GM12878 (cell line): Measurements from ENCODE around the gene TRAK2. TPM values are rescaled to one million over a fixed set of nuclear protein-coding genes. Genes with fewer than 3 reads are reported as not detected.

ENCODE experiments used
- ATAC-seq: fragments of 200-7000 bp; cut with Tn5 transposase; 3 replicates; pipeline ENCODE4 v1.9.1; 2020; ENCODE audit warnings: mild to moderate bottlenecking, moderate library complexity
- BruUV-seq: library from RNA; stranded (reverse); fragments of 400-500 nt; replicated peaks from 2 replicates; lab custom pipeline; 2021; lab: Mats Ljungman, UMichigan
- CTCF ChIA-PET: fragments of 300-600 bp; sonication (Branson Sonifier 250); formaldehyde crosslinking; extraction: SDS; loops from one replicate; lab custom pipeline; 2021; ENCODE audit warnings: inconsistent platforms; lab: Yijun Ruan, JAX
- POLR2A ChIA-PET: fragments of 350-600 bp; formaldehyde crosslinking; extraction: SDS; loops from one replicate; lab custom pipeline; 2021; ENCODE audit warnings: inconsistent platforms; lab: Charles Lee
- RAD21 ChIA-PET: fragments of 300-600 bp; sonication (Branson Sonifier 250); formaldehyde crosslinking; loops from one replicate; lab custom pipeline; 2023; ENCODE audit warnings: antibody characterized with exemption; ENCODE audit not compliant: unreplicated experiment; lab: Charles Lee
- SMC1A ChIA-PET: fragments of 300-600 bp; sonication (Branson Sonifier 250); formaldehyde crosslinking; loops from one replicate; lab custom pipeline; 2023; ENCODE audit not compliant: unreplicated experiment, uncharacterized antibody; lab: Charles Lee
- DNase-seq: peaks from one replicate; pipeline ENCODE4 v3.0.0-alpha.2; 2011; ENCODE audit warnings: low read depth, low spot score
- FAIRE-seq: peaks from 3 replicates; lab custom pipeline; 2011; peaks lifted over from hg19 to GRCh38; lab: Jason Lieb, UNC
- H2AFZ ChIP-seq: 2 replicates; pipeline ENCODE4 v1.6.0; 2011; ENCODE audit warnings: low read depth, low read length, control low read depth; ENCODE audit not compliant: control insufficient read depth
- H3K27ac ChIP-seq: 2 replicates; pipeline ENCODE4 v1.5.1; 2011; ENCODE audit warnings: control low read depth; ENCODE audit not compliant: control insufficient read depth, insufficient read depth
- H3K27me3 ChIP-seq, 2 experiments: replicated peaks in 1 of 2; 2 replicates each; pipeline versions ENCODE4 v1.6.0 to v1.6.1; 2011; ENCODE audit warnings: low read length in 1 of 2; ENCODE audit not compliant: control insufficient read depth in 2 of 2, insufficient read depth in 2 of 2
- H3K36me3 ChIP-seq, 2 experiments: 2 replicates each; pipeline ENCODE4 v1.5.1; 2011; ENCODE audit warnings: low read length in 1 of 2; ENCODE audit not compliant: control insufficient read depth in 2 of 2, insufficient read depth in 2 of 2
- H3K4me1 ChIP-seq: 2 replicates; pipeline ENCODE4 v1.6.1; 2011; ENCODE audit warnings: mild to moderate bottlenecking, low read length, moderate library complexity, mixed read lengths; ENCODE audit not compliant: control insufficient read depth, insufficient read depth
- H3K4me2 ChIP-seq: 2 replicates; pipeline ENCODE4 v1.6.0; 2011; ENCODE audit warnings: control low read depth; ENCODE audit not compliant: control insufficient read depth, insufficient read depth
- H3K4me3 ChIP-seq: fragments of 200-600 bp; sonication (generic); 2 replicates; pipeline ENCODE4 v1.5.1; 2016
- H3K79me2 ChIP-seq: 2 replicates; pipeline ENCODE4 v1.6.0; 2011; ENCODE audit warnings: low read length; ENCODE audit not compliant: control insufficient read depth, insufficient read depth
- H3K9ac ChIP-seq: 2 replicates; pipeline ENCODE4 v1.8.0; 2011; ENCODE audit warnings: low read length, control low read depth, mixed read lengths; ENCODE audit not compliant: control insufficient read depth, insufficient read depth
- H3K9me3 ChIP-seq: replicated peaks from 3 replicates; pipeline ENCODE4 v1.5.1; 2011; ENCODE audit warnings: mild to moderate bottlenecking, low read length; ENCODE audit not compliant: control insufficient read depth, insufficient read depth
- H4K20me1 ChIP-seq: 2 replicates; pipeline ENCODE4 v1.6.0; 2011; ENCODE audit not compliant: control insufficient read depth, insufficient read depth
- ATF3 ChIP-seq: IDR thresholded peaks from 2 replicates; pipeline ENCODE4 v1.6.1; 2011; ENCODE audit warnings: low read depth, mild to moderate bottlenecking, low read length, moderate library complexity, borderline replicate concordance; ENCODE audit errors: extremely low read depth
- CEBPB ChIP-seq, 2 experiments: fragments of 150-350 bp in 1 of 2; IDR thresholded peaks; 2 replicates each; pipeline ENCODE4 v1.6.1; 2012 to 2014; ENCODE audit warnings: low read depth in 2 of 2, low read length in 2 of 2, borderline replicate concordance in 1 of 2, inconsistent platforms in 1 of 2
- CHD1 ChIP-seq: IDR thresholded peaks from 2 replicates; pipeline ENCODE4 v1.6.1; 2012; ENCODE audit warnings: low read depth, low read length, improper control_type of control experiment
- CREM ChIP-seq: IDR thresholded peaks from 2 replicates; pipeline ENCODE4 v1.6.1; 2014; ENCODE audit warnings: antibody characterized with exemption, low read depth
- FOXM1 ChIP-seq: IDR thresholded peaks from 2 replicates; pipeline ENCODE4 v1.6.1; 2012; ENCODE audit warnings: low read depth, mild to moderate bottlenecking, inconsistent platforms, low read length, moderate library complexity
- IKZF1 ChIP-seq: fragments of 450-650 bp; conservative IDR thresholded peaks from 2 replicates; pipeline ENCODE4 v1.6.1; 2017; ENCODE audit warnings: antibody characterized with exemption, mild to moderate bottlenecking
- IKZF2 ChIP-seq, 2 experiments: fragments of 450-650 bp; IDR thresholded peaks; 2 replicates each; pipeline ENCODE4 v1.6.1; 2017; ENCODE audit warnings: mild to moderate bottlenecking in 2 of 2, moderate library complexity in 2 of 2
- IRF5 ChIP-seq: fragments of 450-650 bp; IDR thresholded peaks from 2 replicates; pipeline ENCODE4 v1.6.1; 2017; ENCODE audit warnings: borderline replicate concordance
- MEF2A ChIP-seq: IDR thresholded peaks from 2 replicates; pipeline ENCODE4 v1.6.1; 2011; ENCODE audit warnings: low read depth, mild to moderate bottlenecking, low read length, moderate library complexity; ENCODE audit not compliant: insufficient read depth
- MTA3 ChIP-seq: IDR thresholded peaks from 2 replicates; pipeline ENCODE4 v1.6.1; 2012; ENCODE audit warnings: low read length, inconsistent platforms, borderline replicate concordance
- NBN ChIP-seq: fragments of 450-650 bp; IDR thresholded peaks from 2 replicates; pipeline ENCODE4 v1.6.1; 2016
- NFIC ChIP-seq: IDR thresholded peaks from 2 replicates; pipeline ENCODE4 v1.6.1; 2012; ENCODE audit warnings: low read depth, mild to moderate bottlenecking, inconsistent platforms, low read length, moderate library complexity
- PAX5 ChIP-seq: IDR thresholded peaks from 2 replicates; pipeline ENCODE4 v1.6.1; 2011; ENCODE audit warnings: low read depth, low read length, borderline replicate concordance
- PBX3 ChIP-seq: IDR thresholded peaks from 2 replicates; pipeline ENCODE4 v1.6.1; 2011; ENCODE audit warnings: mild to moderate bottlenecking, low read depth, low read length, moderate library complexity; ENCODE audit not compliant: insufficient replicate concordance
- RELA ChIP-seq: fragments of 450-650 bp; IDR thresholded peaks from 2 replicates; pipeline ENCODE4 v1.8.0; 2014; ENCODE audit warnings: borderline replicate concordance; ENCODE audit not compliant: partially characterized antibody
- RUNX3 ChIP-seq: IDR thresholded peaks from 2 replicates; pipeline ENCODE4 v1.6.1; 2012; ENCODE audit warnings: low read length, inconsistent platforms
- SIX5 ChIP-seq: IDR thresholded peaks from 2 replicates; pipeline ENCODE4 v1.6.1; 2011; ENCODE audit warnings: mild to moderate bottlenecking, low read depth, low read length, moderate library complexity; ENCODE audit not compliant: severe bottlenecking
- TCF7 ChIP-seq: IDR thresholded peaks from 2 replicates; pipeline ENCODE4 v1.6.1; 2014; ENCODE audit warnings: antibody characterized with exemption, borderline replicate concordance
- WRNIP1 ChIP-seq: IDR thresholded peaks from 2 replicates; pipeline ENCODE4 v1.6.1; 2011; ENCODE audit warnings: low read depth, low read length, improper control_type of control experiment, borderline replicate concordance
- ZBED1 ChIP-seq: IDR thresholded peaks from 2 replicates; pipeline ENCODE4 v1.6.1; 2016; ENCODE audit warnings: borderline replicate concordance
- ZNF217 ChIP-seq: fragments of 450-650 bp; IDR thresholded peaks from 2 replicates; pipeline ENCODE4 v1.6.1; 2017; ENCODE audit warnings: antibody characterized with exemption, mild to moderate bottlenecking
- WGBS: methylation state at CpG from one replicate; pipeline ENCODE4 v1.1.6; 2016; ENCODE audit warnings: low lambda C conversion rate; ENCODE audit not compliant: insufficient replicate concordance, insufficient coverage; ENCODE audit errors: missing lambda C conversion rate; 5-methylcytosine and 5-hydroxymethylcytosine counted together
- in situ Hi-C: fragments of 300-500 bp; cut with MboI; formaldehyde crosslinking; loops from 9 replicates; pipeline ENCODE4 v1.14.3; 2018; ENCODE audit warnings: mixed read lengths
- intact Hi-C: fragments of 100-400 bp; cut with micrococcal nuclease; formaldehyde crosslinking; loops from one replicate; pipeline ENCODE4 v1.14.2; 2022; ENCODE audit not compliant: unreplicated experiment
- polyA plus RNA-seq, 11 experiments: library from polyadenylated mRNA; depleted of rRNA in 4 of 11; unstranded in 6 of 11; stranded (reverse) in 5 of 11; fragments of >200 nt; fragmentation: Nextera tagmentation in 4 of 11; fragmentation: Illumina TruSeq in 1 of 11; extraction: Ambion mirVana in 4 of 11; extraction: Trizol in 1 of 11; gene quantifications; 1 replicate in 1 of 11; 2 replicates in 10 of 11; pipeline versions ENCODE4 v1.2.1 to v1.2.3, GENCODE V29; 2011 to 2016; ENCODE audit warnings: inconsistent platforms in 2 of 11, missing spikeins in 2 of 11, low read depth in 1 of 11
- total RNA-seq, 4 experiments: library from RNA; depleted of rRNA in 3 of 4; stranded (reverse); fragments of >200 nt in 3 of 4; fragmentation: Illumina TruSeq in 1 of 4; extraction: Trizol in 1 of 4; gene quantifications; 2 replicates each; pipeline versions ENCODE4 v1.2.1 to v1.2.3, GENCODE V29; 2013 to 2021

TRAK2 gene
- total and polyA plus RNA-seq, 10 of the 15 experiments (the other 5 are each of a cell fraction or from before 2014, with no cell fraction given), result 5.2 to 20.0 (median 11.8) TPM

GRCh38 chr2:201414099-201415023 is 36.9 kb downstream of the TRAK2 start:
- Histone ChIP-seq H4K20me1 (no peaks in the 10 kb centered on the region), H3K4me2 (peak overlapping the region; percentile 45), H3K79me2 (no peaks in the 10 kb centered on the region), H3K9me3 (no peaks in the 10 kb centered on the region), H3K36me3 (no peaks in the 10 kb centered on the region), H3K27me3 (no peaks in the 10 kb centered on the region), H3K9ac (no peak overlapping the region), H3K4me3 (0 out of 2 replicates have a peak overlapping the region, but pooled peaks have one; percentile 0), H2AFZ (no peak overlapping the region; the same call in 1 of the 2 replicates), H3K27ac (peak overlapping the region; percentile 13; the same call in 1 of the 2 replicates), H3K4me1 (peaks cover 19% of the 10 kb centered on the region)
- 2% methylated on average over 3 of the region's 3 CpGs for WGBS
- in situ Hi-C loops, result no loop called here
- ChIA-PET CTCF (interaction anchor here (0.5 to 2.1 kb wide), 5 partner anchors 13 to 298 kb away, joined by 3 to 6 read pairs (median 4); partner anchors contain the start of genes STRADB and TRAK2), RAD21 (interaction anchor here (0.6 to 1.2 kb wide), 5 partner anchors 27 to 181 kb away, joined by 3 to 7 read pairs (median 3); partner anchors contain the start of genes STRADB and TRAK2), POLR2A (no interaction called here), SMC1A (interaction anchor here (0.6 to 2.2 kb wide), 15 partner anchors 8 to 983 kb away, joined by 3 to 12 read pairs (median 4); partner anchors contain the start of genes CASP10, STRADB and TRAK2)
- ATAC-seq, result peak; percentile 92
- FAIRE-seq, result peak; percentile 88
- intact Hi-C loops, result no loop called here
- no TSS peak for BruUV-seq
- DNase-seq, result peak; percentile 38
- TF ChIP-seq NBN, result peak; percentile 60
- TF ChIP-seq ATF3, result no peak
- peak; percentile 57; the same call in 1 of the 2 replicates for TF ChIP-seq CREM
- no peak for TF ChIP-seq CHD1
- TF ChIP-seq TCF7, result no peak
- peak; percentile 88 for TF ChIP-seq NFIC
- no peak for TF ChIP-seq PBX3
- peak; percentile 90 for TF ChIP-seq RUNX3
- 0 out of 2 replicates have a peak, but pooled peaks have one; percentile 16 for TF ChIP-seq IKZF1
- TF ChIP-seq SIX5, result no peak
- TF ChIP-seq CEBPB (IDR thresholded peaks at IDR 0.05; ENCODE audit: borderline replicate concordance in 1 of 2, low read depth in 2 of 2, low read length in 2 of 2), result 0 out of 4 replicates have a peak, but pooled peaks of 1 of the 2 experiments have one; percentile 35
- 0 out of 2 replicates have a peak, but pooled peaks have one; percentile 27 for TF ChIP-seq ZNF217
- TF ChIP-seq FOXM1, result peak; percentile 79; the same call in 1 of the 2 replicates
- peak; percentile 98 for TF ChIP-seq MEF2A
- TF ChIP-seq IKZF2 (IDR thresholded peaks at IDR 0.05), result peak; percentile 53 to 54; a peak in 3 of 4 replicates
- TF ChIP-seq MTA3, result peak; percentile 80; the same call in 1 of the 2 replicates
- no peak for TF ChIP-seq WRNIP1
- no peak for TF ChIP-seq PAX5
- TF ChIP-seq RELA, result no peak
- TF ChIP-seq ZBED1, result peak; percentile 41; the same call in 1 of the 2 replicates
- no peak for TF ChIP-seq IRF5
